Fibroblast of lung (primary cell): ENCODE results near the gene ITGB4. TPM values are rescaled to one million over a fixed set of nuclear protein-coding genes. Genes with fewer than 3 reads are reported as not detected.
"Not testable (repeated sequence)": the region's sequence is repeated elsewhere in the genome, so short reads cannot be mapped to it uniquely, and the experiment has no call there.

ENCODE experiments used
- DNase-seq, 2 donors: peaks; one replicate each; pipeline versions ENCODE4 v3.0.0 to v3.0.0-alpha.2; 2010; ENCODE audit warnings: low read depth in 2 of 2
- H2AFZ ChIP-seq: 2 replicates; pipeline ENCODE4 v1.5.1; 2012; ENCODE audit warnings: low read length, control low read depth, inconsistent platforms
- H3K27ac ChIP-seq: 2 replicates; pipeline ENCODE4 v1.5.1; 2011; ENCODE audit warnings: low read length, control low read depth; ENCODE audit not compliant: insufficient read depth
- H3K27me3 ChIP-seq: 2 replicates; pipeline ENCODE4 v1.5.1; 2011; ENCODE audit warnings: mild to moderate bottlenecking, low read length; ENCODE audit not compliant: control insufficient read depth, insufficient read depth
- H3K36me3 ChIP-seq: 2 replicates; pipeline ENCODE4 v1.5.1; 2011; ENCODE audit warnings: low read length; ENCODE audit not compliant: control insufficient read depth, insufficient read depth
- H3K4me1 ChIP-seq: 2 replicates; pipeline ENCODE4 v1.5.1; 2011; ENCODE audit warnings: low read length; ENCODE audit not compliant: control insufficient read depth, insufficient read depth; ENCODE audit errors: extremely low read depth
- H3K4me2 ChIP-seq: 2 replicates; pipeline ENCODE4 v1.5.1; 2011; ENCODE audit warnings: low read length, control low read depth; ENCODE audit not compliant: insufficient read depth; ENCODE audit errors: extremely low read depth
- H3K4me3 ChIP-seq, 4 experiments: fragments of 200-600 bp in 1 of 4; sonication (generic) in 1 of 4; replicated peaks in 1 of 4; 2 replicates each; pipeline ENCODE4 v1.5.1; 2011 to 2016; ENCODE audit warnings: low read length in 4 of 4, low read depth in 3 of 4, mild to moderate bottlenecking in 3 of 4, control low read depth in 2 of 4, inconsistent platforms in 1 of 4, mixed read lengths in 1 of 4; ENCODE audit not compliant: insufficient read depth in 1 of 4; ENCODE audit errors: control extremely low read depth in 1 of 4
- H3K79me2 ChIP-seq: 2 replicates; pipeline ENCODE4 v1.5.1; 2012; ENCODE audit warnings: mild to moderate bottlenecking, low read length, inconsistent platforms; ENCODE audit not compliant: control insufficient read depth, insufficient read depth
- H3K9ac ChIP-seq: 2 replicates; pipeline ENCODE4 v1.5.1; 2011; ENCODE audit warnings: mild to moderate bottlenecking, low read length, control low read depth; ENCODE audit not compliant: insufficient read depth
- H3K9me3 ChIP-seq: 2 replicates; pipeline ENCODE4 v1.5.1; 2012; ENCODE audit warnings: low read depth, low read length; ENCODE audit not compliant: control insufficient read depth, insufficient read depth
- H4K20me1 ChIP-seq: 2 replicates; pipeline ENCODE4 v1.5.1; 2011; ENCODE audit warnings: low read length; ENCODE audit not compliant: control insufficient read depth, insufficient read depth; ENCODE audit errors: extremely low read depth
- CTCF ChIP-seq, 2 donors: IDR thresholded peaks in 1 of 2; conservative IDR thresholded peaks in 1 of 2; 1 replicate in 1 of 2; 2 replicates in 1 of 2; pipeline ENCODE4 v1.5.1; 2011 to 2012; ENCODE audit warnings: low read length in 2 of 2, control low read depth in 1 of 2, inconsistent platforms in 1 of 2, low read depth in 1 of 2, mild to moderate bottlenecking in 1 of 2
- EZH2 ChIP-seq: IDR thresholded peaks from 2 replicates; pipeline ENCODE4 v1.5.1; 2012; ENCODE audit warnings: low read length, control low read depth, mild to moderate bottlenecking; ENCODE audit errors: missing control alignments
- polyA plus RNA-seq, 2 donors: library from polyadenylated mRNA; depleted of rRNA in 1 of 2; stranded (reverse) in 1 of 2; unstranded in 1 of 2; fragments of >200 nt; gene quantifications; 2 replicates each; pipeline ENCODE4 v1.2.1, GENCODE V29; 2011 to 2012; ENCODE audit warnings: missing spikeins in 1 of 2
- total RNA-seq: library from RNA; depleted of rRNA; stranded (reverse); fragments of >200 nt; gene quantifications from 2 replicates; pipeline ENCODE4 v1.2.1, GENCODE V29; 2014

The ITGB4 gene
- total and polyA plus RNA-seq, 2 donors (not counting 1 experiment from before 2014, with no cell fraction given) = 0.17 TPM

GRCh38 chr17:75759457-75759856 is 38.2 kb downstream of the ITGB4 start:
- no peak overlapping the region for H2AFZ ChIP-seq
- no peak for DNase-seq

GRCh38 chr17:75759978-75760640 is 38.9 kb downstream of the ITGB4 start:
- not testable (repeated sequence) for H4K20me1 ChIP-seq, H3K9me3 ChIP-seq, H3K27me3 ChIP-seq, H3K9ac ChIP-seq, H3K36me3 ChIP-seq, H3K4me2 ChIP-seq, H2AFZ ChIP-seq, H3K27ac ChIP-seq, H3K4me3 ChIP-seq, DNase-seq, H3K79me2 ChIP-seq, H3K4me1 ChIP-seq

More at GRCh38 chr17:75759457-75759856, 38.2 kb downstream of the ITGB4 start:
- Histone ChIP-seq H3K79me2 (no peaks in the 10 kb centered on the region), H3K36me3 (no peaks in the 10 kb centered on the region), H3K27ac (no peak overlapping the region), H4K20me1 (no peaks in the 10 kb centered on the region), H3K4me1 (peaks cover 6% of the 10 kb centered on the region), H3K4me3 (no peak overlapping the region), H3K27me3 (no peaks in the 10 kb centered on the region), H3K4me2 (no peak overlapping the region), H3K9ac (no peak overlapping the region), H3K9me3 (no peaks in the 10 kb centered on the region)
- TF ChIP-seq CTCF (conservative IDR thresholded peaks at IDR 0.05 in 1 of 2, IDR thresholded peaks at IDR 0.05 in 1 of 2; ENCODE audit: low read depth in 1 of 2, low read length in 2 of 2) (no peak), EZH2 (no peak)

GRCh38 chr17:75762513-75763268 is 41.4 kb downstream of the ITGB4 start:
- H3K27me3 ChIP-seq = no peaks in the 10 kb centered on the region
- H3K79me2 ChIP-seq = no peaks in the 10 kb centered on the region
- H4K20me1 ChIP-seq = no peaks in the 10 kb centered on the region
- TF ChIP-seq EZH2 (no peak), CTCF (conservative IDR thresholded peaks at IDR 0.05 in 1 of 2, IDR thresholded peaks at IDR 0.05 in 1 of 2; ENCODE audit: low read depth in 1 of 2, low read length in 2 of 2) (no peak)
- H3K4me2 ChIP-seq = no peak overlapping the region
- no peak overlapping the region for H3K27ac ChIP-seq
- H3K4me1 ChIP-seq = peaks cover 8% of the 10 kb centered on the region
- no peak for DNase-seq
- no peak overlapping the region for H2AFZ ChIP-seq
- no peaks in the 10 kb centered on the region for H3K36me3 ChIP-seq
- H3K4me3 ChIP-seq = no peak overlapping the region
- H3K9me3 ChIP-seq = no peaks in the 10 kb centered on the region
- H3K9ac ChIP-seq = no peak overlapping the region
